Measurements from ENCODE around the gene IL20. TPM values are rescaled to one million over a fixed set of nuclear protein-coding genes. Genes with fewer than 3 reads are reported as not detected.

The IL20 gene
- total and polyA plus RNA-seq, 2 of the 8 experiments (the other 6 are each of a cell fraction or from before 2014, with no cell fraction given): not detected

GRCh38 chr1:206883876-206884275 is 18.5 kb downstream of the IL20 start (continued):
- TF ChIP-seq CHD7 (IDR thresholded peaks at IDR 0.05; ENCODE audit: insufficient replicate concordance, low read length) (no peak), GABPA (IDR thresholded peaks at IDR 0.05; ENCODE audit: borderline replicate concordance, insufficient read depth, low read length) (no peak), EP300 (IDR thresholded peaks at IDR 0.05; ENCODE audit: borderline replicate concordance in 1 of 2, low read depth in 2 of 2, low read length in 2 of 2) (no peak), POLR2A (IDR thresholded peaks at IDR 0.05; ENCODE audit: control extremely low read depth in 1 of 2, low read depth in 2 of 2, low read length in 2 of 2) (no peak), HDAC6 (IDR thresholded peaks at IDR 0.05; ENCODE audit: low read depth, low read length) (no peak), CREB1 (IDR thresholded peaks at IDR 0.05) (no peak), ASH2L (IDR thresholded peaks at IDR 0.05; ENCODE audit: low read length) (no peak), SUZ12 (IDR thresholded peaks at IDR 0.05; ENCODE audit: low read length) (no peak)

Data from H1 (cell line).